GM12878 (cell line): ENCODE results near the gene RTN4. TPM values are rescaled to one million over a fixed set of nuclear protein-coding genes. Genes with fewer than 3 reads are reported as not detected.

Experiments
- ATAC-seq: fragments of 200-7000 bp; cut with Tn5 transposase; 3 replicates; pipeline ENCODE4 v1.9.1; 2020; ENCODE audit warnings: mild to moderate bottlenecking, moderate library complexity
- BruUV-seq: library from RNA; stranded (reverse); fragments of 400-500 nt; replicated peaks from 2 replicates; lab custom pipeline; 2021; lab: Mats Ljungman, UMichigan
- CTCF ChIA-PET: fragments of 300-600 bp; sonication (Branson Sonifier 250); formaldehyde crosslinking; extraction: SDS; loops from one replicate; lab custom pipeline; 2021; ENCODE audit warnings: inconsistent platforms; lab: Yijun Ruan, JAX
- POLR2A ChIA-PET: fragments of 350-600 bp; formaldehyde crosslinking; extraction: SDS; loops from one replicate; lab custom pipeline; 2021; ENCODE audit warnings: inconsistent platforms; lab: Charles Lee
- RAD21 ChIA-PET: fragments of 300-600 bp; sonication (Branson Sonifier 250); formaldehyde crosslinking; loops from one replicate; lab custom pipeline; 2023; ENCODE audit warnings: antibody characterized with exemption; ENCODE audit not compliant: unreplicated experiment; lab: Charles Lee
- SMC1A ChIA-PET: fragments of 300-600 bp; sonication (Branson Sonifier 250); formaldehyde crosslinking; loops from one replicate; lab custom pipeline; 2023; ENCODE audit not compliant: unreplicated experiment, uncharacterized antibody; lab: Charles Lee
- DNase-seq: peaks from one replicate; pipeline ENCODE4 v3.0.0-alpha.2; 2011; ENCODE audit warnings: low read depth, low spot score
- FAIRE-seq: peaks from 3 replicates; lab custom pipeline; 2011; peaks lifted over from hg19 to GRCh38; lab: Jason Lieb, UNC
- H2AFZ ChIP-seq: 2 replicates; pipeline ENCODE4 v1.6.0; 2011; ENCODE audit warnings: low read depth, low read length, control low read depth; ENCODE audit not compliant: control insufficient read depth
- H3K27ac ChIP-seq: 2 replicates; pipeline ENCODE4 v1.5.1; 2011; ENCODE audit warnings: control low read depth; ENCODE audit not compliant: control insufficient read depth, insufficient read depth
- H3K27me3 ChIP-seq, 2 experiments: replicated peaks in 1 of 2; 2 replicates each; pipeline versions ENCODE4 v1.6.0 to v1.6.1; 2011; ENCODE audit warnings: low read length in 1 of 2; ENCODE audit not compliant: control insufficient read depth in 2 of 2, insufficient read depth in 2 of 2
- H3K36me3 ChIP-seq, 2 experiments: 2 replicates each; pipeline ENCODE4 v1.5.1; 2011; ENCODE audit warnings: low read length in 1 of 2; ENCODE audit not compliant: control insufficient read depth in 2 of 2, insufficient read depth in 2 of 2
- H3K4me1 ChIP-seq: 2 replicates; pipeline ENCODE4 v1.6.1; 2011; ENCODE audit warnings: mild to moderate bottlenecking, low read length, moderate library complexity, mixed read lengths; ENCODE audit not compliant: control insufficient read depth, insufficient read depth
- H3K4me2 ChIP-seq: 2 replicates; pipeline ENCODE4 v1.6.0; 2011; ENCODE audit warnings: control low read depth; ENCODE audit not compliant: control insufficient read depth, insufficient read depth
- H3K4me3 ChIP-seq: fragments of 200-600 bp; sonication (generic); 2 replicates; pipeline ENCODE4 v1.5.1; 2016
- H3K79me2 ChIP-seq: 2 replicates; pipeline ENCODE4 v1.6.0; 2011; ENCODE audit warnings: low read length; ENCODE audit not compliant: control insufficient read depth, insufficient read depth
- H3K9ac ChIP-seq: 2 replicates; pipeline ENCODE4 v1.8.0; 2011; ENCODE audit warnings: low read length, control low read depth, mixed read lengths; ENCODE audit not compliant: control insufficient read depth, insufficient read depth
- H3K9me3 ChIP-seq: replicated peaks from 3 replicates; pipeline ENCODE4 v1.5.1; 2011; ENCODE audit warnings: mild to moderate bottlenecking, low read length; ENCODE audit not compliant: control insufficient read depth, insufficient read depth
- H4K20me1 ChIP-seq: 2 replicates; pipeline ENCODE4 v1.6.0; 2011; ENCODE audit not compliant: control insufficient read depth, insufficient read depth
- CBX3 ChIP-seq: fragments of 200-600 bp; sonication (generic); IDR thresholded peaks from 2 replicates; pipeline ENCODE4 v1.6.1; 2016; ENCODE audit warnings: low read depth, borderline replicate concordance
- EED ChIP-seq: sonication (generic); IDR thresholded peaks from 2 replicates; pipeline ENCODE4 v1.6.1; 2016; ENCODE audit warnings: antibody characterized with exemption, low read depth
- IRF4 ChIP-seq: IDR thresholded peaks from 2 replicates; pipeline ENCODE4 v1.6.1; 2011; ENCODE audit warnings: low read depth, low read length
- NRF1 ChIP-seq: conservative IDR thresholded peaks from 2 replicates; pipeline ENCODE4 v1.6.1; 2011; ENCODE audit warnings: mild to moderate bottlenecking, low read depth, low read length, improper control_type of control experiment
- PAX5 ChIP-seq: IDR thresholded peaks from 2 replicates; pipeline ENCODE4 v1.6.1; 2011; ENCODE audit warnings: low read depth, low read length, borderline replicate concordance
- POU2F2 ChIP-seq: IDR thresholded peaks from 3 replicates; pipeline ENCODE4 v1.6.1; 2011; ENCODE audit warnings: low read depth, mild to moderate bottlenecking, low read length, borderline replicate concordance
- RFX5 ChIP-seq: IDR thresholded peaks from 2 replicates; pipeline ENCODE4 v1.6.1; 2011; ENCODE audit warnings: low read depth, low read length, improper control_type of control experiment
- TCF7 ChIP-seq: IDR thresholded peaks from 2 replicates; pipeline ENCODE4 v1.6.1; 2014; ENCODE audit warnings: antibody characterized with exemption, borderline replicate concordance
- WGBS: methylation state at CpG from one replicate; pipeline ENCODE4 v1.1.6; 2016; ENCODE audit warnings: low lambda C conversion rate; ENCODE audit not compliant: insufficient replicate concordance, insufficient coverage; ENCODE audit errors: missing lambda C conversion rate; 5-methylcytosine and 5-hydroxymethylcytosine counted together
- in situ Hi-C: fragments of 300-500 bp; cut with MboI; formaldehyde crosslinking; loops from 9 replicates; pipeline ENCODE4 v1.14.3; 2018; ENCODE audit warnings: mixed read lengths
- intact Hi-C: fragments of 100-400 bp; cut with micrococcal nuclease; formaldehyde crosslinking; loops from one replicate; pipeline ENCODE4 v1.14.2; 2022; ENCODE audit not compliant: unreplicated experiment
- polyA plus RNA-seq, 11 experiments: library from polyadenylated mRNA; depleted of rRNA in 4 of 11; unstranded in 6 of 11; stranded (reverse) in 5 of 11; fragments of >200 nt; fragmentation: Nextera tagmentation in 4 of 11; fragmentation: Illumina TruSeq in 1 of 11; extraction: Ambion mirVana in 4 of 11; extraction: Trizol in 1 of 11; gene quantifications; 1 replicate in 1 of 11; 2 replicates in 10 of 11; pipeline versions ENCODE4 v1.2.1 to v1.2.3, GENCODE V29; 2011 to 2016; ENCODE audit warnings: inconsistent platforms in 2 of 11, missing spikeins in 2 of 11, low read depth in 1 of 11
- total RNA-seq, 4 experiments: library from RNA; depleted of rRNA in 3 of 4; stranded (reverse); fragments of >200 nt in 3 of 4; fragmentation: Illumina TruSeq in 1 of 4; extraction: Trizol in 1 of 4; gene quantifications; 2 replicates each; pipeline versions ENCODE4 v1.2.1 to v1.2.3, GENCODE V29; 2013 to 2021

The RTN4 gene
- total and polyA plus RNA-seq, 10 of the 15 experiments (the other 5 are each of a cell fraction or from before 2014, with no cell fraction given): 56.0 to 133 (median 83.3) TPM

- Histone ChIP-seq H3K4me1 (no peaks in the 10 kb centered on the region), H2AFZ (no peak overlapping the region), H3K36me3 (no peaks in the 10 kb centered on the region), H4K20me1 (no peaks in the 10 kb centered on the region), H3K79me2 (no peaks in the 10 kb centered on the region)
- ATAC-seq: no peak
- no TSS peak for BruUV-seq
- POLR2A ChIA-PET: no interaction called here
- RAD21 ChIA-PET: no interaction called here
- SMC1A ChIA-PET: no interaction called here
- TF ChIP-seq PAX5 (no peak), IRF4 (no peak), CBX3 (no peak), NRF1 (no peak), TCF7 (no peak), EED (no peak)
- TF ChIP-seq, all 136 proteins: peak for 0
- intact Hi-C loops (no loop called here), in situ Hi-C loops (no loop called here)
- no peak overlapping the region for H3K4me3 ChIP-seq
- no peaks in the 10 kb centered on the region for H3K9me3 ChIP-seq
- CTCF ChIA-PET: interaction anchor here (1.3 to 2.0 kb wide), 2 partner anchors 17 to 21 kb away, joined by 3 to 5 read pairs; no protein-coding TSS in a partner anchor
- no peak overlapping the region for H3K27ac ChIP-seq
- H3K9ac ChIP-seq: no peak overlapping the region
- DNase-seq (no peak), FAIRE-seq (no peak)
- H3K27me3 ChIP-seq: no peaks in the 10 kb centered on the region
- no peak overlapping the region for H3K4me2 ChIP-seq
- 36% methylated on average over 3 of the region's 3 CpGs for WGBS
Observed at GRCh38 chr2:55087936-55088335, 37.7 kb upstream of the RTN4 start.

GRCh38 chr2:55087501-55087900 is 37.2 kb upstream of the RTN4 start:
- BruUV-seq: no TSS peak
- ATAC-seq (no peak), DNase-seq (no peak), FAIRE-seq (no peak)
- Histone ChIP-seq H4K20me1 (no peaks in the 10 kb centered on the region), H3K27me3 (no peaks in the 10 kb centered on the region), H3K9ac (no peak overlapping the region), H2AFZ (no peak overlapping the region), H3K27ac (no peak overlapping the region), H3K9me3 (no peaks in the 10 kb centered on the region), H3K4me2 (no peak overlapping the region), H3K79me2 (no peaks in the 10 kb centered on the region), H3K4me3 (no peak overlapping the region), H3K36me3 (no peaks in the 10 kb centered on the region), H3K4me1 (no peaks in the 10 kb centered on the region)
- intact Hi-C loops (no loop called here), in situ Hi-C loops (no loop called here)
- ChIA-PET SMC1A (interaction anchor here (1.0 to 1.3 kb wide), 2 partner anchors 83 to 89 kb away, joined by 4 to 5 read pairs; no protein-coding TSS in a partner anchor), POLR2A (no interaction called here), RAD21 (interaction anchor here (0.8 kb wide), 1 partner anchor 13 kb away, joined by 3 read pairs; no protein-coding TSS in a partner anchor), CTCF (interaction anchor here (0.9 to 2.0 kb wide), 4 partner anchors 14 to 21 kb away, joined by 3 to 5 read pairs (median 3); no protein-coding TSS in a partner anchor)
- TF ChIP-seq POU2F2: no peak
- no peak for TF ChIP-seq RFX5
